ENCODE measurements around the gene TRIM3.

The TRIM3 gene

DNA sequence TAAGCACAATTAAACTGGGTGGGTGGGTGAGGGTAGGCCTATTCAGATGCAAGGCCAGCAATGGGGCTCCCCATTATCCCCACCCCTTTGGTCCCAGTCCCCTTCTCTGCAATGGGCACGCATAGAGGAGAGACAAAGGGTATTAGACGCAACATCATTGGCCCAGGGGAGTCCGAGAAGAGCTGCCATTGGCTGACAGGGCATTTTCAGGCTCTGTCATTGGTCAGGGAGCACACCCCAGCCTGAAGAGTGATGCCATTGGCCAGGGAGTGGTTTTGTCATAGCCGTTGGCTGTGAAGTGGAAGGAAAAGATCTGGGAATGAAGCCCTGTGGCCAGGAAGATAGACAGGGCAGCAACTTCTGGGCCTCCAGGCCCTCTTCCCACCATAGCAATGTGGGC, 2.8 kb upstream of the TRIM3 start:
- no peak for DNase-seq

DNA sequence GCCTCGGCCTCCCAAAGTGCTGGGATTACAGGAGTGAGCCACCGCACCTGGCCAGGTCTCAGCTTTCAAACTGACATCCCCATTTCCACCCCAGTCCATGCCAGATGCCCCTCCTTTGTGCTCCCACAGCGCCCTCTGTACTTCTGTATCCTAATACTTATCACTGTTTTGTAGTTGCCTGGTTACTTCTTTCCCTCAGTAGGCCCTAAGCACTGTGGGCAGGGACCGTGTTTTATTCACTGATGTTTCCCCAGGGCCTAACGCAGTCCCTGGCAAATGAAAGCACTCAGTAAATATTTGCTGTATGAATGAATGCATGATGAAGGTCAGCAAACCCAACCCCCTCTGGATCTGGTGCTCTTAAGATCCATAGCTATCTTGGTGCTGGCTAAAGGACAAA, 2.2 kb upstream of the TRIM3 start:
- no peak for DNase-seq

DNA sequence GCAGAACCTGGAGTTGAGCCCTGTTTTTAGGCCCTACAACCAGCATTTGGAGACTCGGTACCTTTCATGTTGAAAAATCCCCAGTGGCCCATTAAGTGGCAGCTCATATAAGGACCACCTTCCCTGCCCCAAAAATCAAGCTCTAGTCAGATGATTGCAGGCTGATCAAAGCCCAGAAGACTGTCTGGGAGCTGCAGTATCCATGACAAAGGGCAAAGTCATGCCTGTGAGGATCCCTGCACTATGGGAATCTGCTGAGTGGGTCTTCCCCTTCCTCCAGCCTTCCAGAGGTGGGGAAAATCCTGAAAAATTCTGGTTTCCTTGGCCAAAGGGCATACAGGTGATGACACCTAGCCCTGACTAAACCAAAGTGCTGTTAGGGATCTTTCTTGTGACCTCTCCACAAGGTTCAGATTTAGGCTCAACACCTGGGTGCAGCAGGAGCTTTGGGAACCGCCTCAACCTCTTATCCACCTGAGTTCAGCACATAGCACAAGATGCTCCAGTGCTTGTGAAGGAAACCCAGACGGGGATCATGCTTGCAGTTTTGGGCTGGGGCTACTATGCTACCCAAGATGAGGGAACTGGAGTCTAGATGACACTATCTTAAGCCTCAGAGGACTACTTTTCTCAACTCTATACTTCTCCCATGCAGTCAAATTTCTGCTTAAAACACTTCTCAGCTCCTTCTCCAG, 1.2 kb upstream of the TRIM3 start:
- DNase-seq = no peak

DNA sequence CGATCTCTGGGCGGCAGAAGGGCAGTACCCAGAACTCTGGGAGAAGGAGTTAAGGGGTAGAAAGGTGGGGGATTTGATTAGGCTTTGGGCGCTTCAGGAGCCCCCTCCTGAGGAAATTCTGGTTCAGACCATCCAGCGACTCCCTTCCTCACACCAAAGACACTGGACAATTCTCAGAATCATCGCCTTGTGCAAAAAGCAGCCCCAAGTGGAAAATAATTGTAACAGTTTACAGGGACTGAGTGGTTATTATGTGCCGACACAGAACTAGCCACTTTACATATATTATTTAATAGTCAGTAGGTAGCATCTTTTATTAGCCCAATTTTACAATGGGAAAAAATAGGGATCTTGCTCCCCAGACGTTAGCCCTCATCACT, 662 bp upstream of the TRIM3 start:
- no peak for DNase-seq

DNA sequence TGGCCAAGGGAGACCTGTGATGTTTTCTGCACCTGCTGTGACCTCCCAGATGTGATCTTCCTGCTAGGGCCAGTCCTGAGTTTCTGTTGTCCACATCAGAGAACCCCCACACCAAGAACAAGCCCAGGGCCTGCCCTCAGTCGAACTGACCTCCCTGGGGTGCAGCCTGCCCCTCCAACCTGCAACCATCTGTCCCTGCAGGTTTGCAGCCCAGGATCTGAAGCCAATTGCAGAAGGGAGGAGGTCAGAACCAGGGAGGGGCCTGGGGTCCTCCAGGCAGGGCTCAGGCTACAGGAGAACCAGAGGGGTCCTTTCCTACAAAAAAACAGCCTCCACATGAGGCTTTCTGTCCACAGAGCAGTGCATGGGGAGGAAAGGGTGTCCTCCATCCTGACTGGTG, 807 bp downstream of the TRIM3 start:
- DNase-seq = no peak

DNA sequence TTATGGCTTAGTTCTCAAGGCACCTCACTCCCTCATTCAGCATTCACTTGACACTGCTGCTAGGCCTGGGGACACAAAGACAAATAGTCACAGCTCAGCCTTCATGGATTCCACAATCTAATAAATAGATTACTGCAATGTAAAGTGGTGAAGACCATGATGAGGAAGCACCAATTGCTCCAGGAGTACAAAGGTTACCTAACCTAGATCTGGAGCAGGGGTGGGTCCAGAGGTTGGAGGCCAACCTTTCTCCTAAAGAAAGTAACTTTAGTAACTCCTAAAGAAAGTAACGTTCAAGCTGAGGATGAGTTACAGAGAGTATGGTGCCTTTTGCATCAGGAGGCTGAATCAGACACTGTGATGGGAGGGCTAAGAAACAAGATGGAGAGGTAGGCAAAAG, 4.1 kb downstream of the TRIM3 start:
- no peak for DNase-seq

DNA sequence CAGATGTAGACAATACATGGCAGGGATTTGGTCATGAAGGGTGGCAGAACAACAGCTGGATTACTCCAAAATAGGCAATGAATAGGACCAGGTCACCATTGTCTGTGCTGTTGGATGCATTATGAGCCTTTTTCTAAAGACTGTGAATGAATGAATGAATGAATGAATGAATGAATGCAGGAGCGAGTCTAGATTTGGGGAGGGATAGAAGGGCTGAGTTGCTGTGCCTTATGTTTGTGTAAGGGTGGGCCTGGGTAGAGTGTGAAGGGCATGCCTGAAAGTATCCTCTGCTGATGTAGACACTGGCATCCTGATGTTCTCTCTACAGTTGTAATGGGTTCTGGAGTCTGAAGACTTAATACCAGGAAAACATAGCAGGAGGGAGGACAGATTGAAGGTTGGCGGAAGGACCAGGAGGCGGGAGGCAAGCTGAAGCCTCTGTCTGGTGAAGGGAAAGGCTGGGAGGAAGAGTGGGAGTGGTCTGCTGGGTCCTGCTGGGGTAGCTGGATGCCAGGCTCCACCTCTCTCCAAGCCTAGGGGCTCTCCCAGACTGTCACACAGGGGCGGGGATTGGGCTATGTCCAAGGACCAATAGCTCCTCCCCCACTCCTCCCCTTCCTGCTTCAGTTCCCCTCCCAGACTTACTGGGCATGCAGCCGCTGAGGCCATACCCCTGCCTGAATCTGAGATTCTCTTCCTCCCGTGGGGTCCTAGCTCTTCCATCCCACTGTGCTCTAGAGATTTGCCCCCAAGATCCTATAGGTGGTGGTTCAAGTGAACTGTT, 4.8 kb downstream of the TRIM3 start:
- peak; percentile 42 for DNase-seq

DNA sequence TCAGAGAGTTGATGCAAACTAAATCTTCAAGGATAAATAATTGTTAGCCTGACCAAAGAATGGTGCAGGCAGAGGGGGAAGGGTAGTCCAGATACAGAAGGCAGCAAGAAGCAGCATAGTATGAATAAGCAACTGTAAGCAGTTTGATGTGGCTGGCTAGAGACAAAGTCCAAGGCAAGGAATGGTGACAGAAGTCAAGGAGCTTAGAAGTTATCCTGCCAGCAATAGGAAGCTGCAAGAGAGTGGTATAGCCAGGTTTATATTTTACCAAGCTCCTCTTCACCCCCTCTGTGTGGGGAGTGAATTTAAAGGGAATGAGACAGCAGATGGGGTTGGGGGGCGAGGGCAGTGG, 14.7 kb downstream of the TRIM3 start:
- no peak for DNase-seq

DNA sequence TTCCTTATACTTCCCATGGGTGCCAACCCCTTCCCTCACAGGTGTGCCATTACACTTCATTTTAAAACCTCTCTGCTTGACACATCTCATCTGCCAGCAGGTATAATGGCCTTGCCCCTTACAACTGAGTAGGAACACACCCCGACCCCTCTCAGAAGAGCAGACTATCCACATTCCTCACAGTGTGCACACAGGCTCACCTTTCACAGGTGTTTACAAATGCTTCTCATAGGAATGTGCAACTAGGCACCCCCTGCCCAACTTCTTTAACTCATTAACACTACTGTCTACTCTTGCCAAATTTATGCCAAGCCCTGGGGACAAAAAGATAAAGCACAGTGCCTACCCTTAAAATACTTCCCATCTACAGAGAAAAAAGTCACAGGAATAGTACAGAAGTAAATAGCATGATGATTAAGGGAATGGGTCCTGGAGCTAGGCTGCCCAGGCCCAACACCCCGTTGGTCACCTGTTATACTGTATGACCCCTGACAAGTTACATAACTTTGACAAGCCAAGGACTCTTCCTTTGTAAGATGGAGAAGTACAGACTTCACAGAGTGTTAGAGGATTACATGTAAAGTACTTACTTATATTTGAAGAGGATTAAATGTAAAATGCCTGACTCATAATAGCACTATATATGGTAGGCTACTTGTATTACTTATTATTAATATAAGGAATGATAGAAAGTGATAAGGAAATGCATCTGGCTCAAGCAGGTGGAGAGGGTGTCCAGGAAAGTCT, 15.2 kb downstream of the TRIM3 start:
- DNase-seq = no peak

DNA sequence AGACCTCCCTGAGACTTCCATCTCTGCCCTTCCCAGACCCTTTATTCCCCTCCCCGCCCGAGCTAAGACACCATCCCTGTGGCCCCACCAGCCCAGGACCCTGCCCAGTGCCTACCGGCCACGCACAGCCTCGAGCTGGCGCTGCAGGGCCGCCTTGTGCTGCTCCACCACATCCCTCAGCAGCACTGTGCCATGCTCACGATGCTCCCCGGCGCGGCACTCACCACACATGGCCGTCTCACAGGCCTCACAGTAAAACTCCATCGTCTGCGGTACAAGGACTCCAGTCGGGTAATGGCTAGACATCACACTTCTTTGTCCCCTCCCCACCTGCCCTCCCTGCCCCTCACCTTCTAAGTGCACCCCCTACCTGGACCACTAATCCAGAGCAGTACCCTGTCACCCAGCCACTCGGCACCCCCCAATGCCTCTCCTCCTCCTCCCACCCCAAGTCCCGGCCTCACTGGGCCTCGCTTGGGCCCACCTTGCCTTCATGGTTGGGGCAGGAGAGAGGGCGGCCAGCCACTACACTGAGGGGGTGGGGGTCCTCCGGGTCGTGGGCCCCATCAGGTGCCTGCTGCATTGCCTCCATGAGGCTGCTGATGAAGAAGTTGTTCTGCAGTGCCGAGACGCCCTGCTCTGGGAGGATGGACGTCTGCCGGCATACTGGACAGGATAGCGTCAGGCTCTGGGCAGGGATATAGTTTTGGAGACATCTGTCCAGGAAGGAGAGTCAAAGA, 16.0 kb downstream of the TRIM3 start:
- no peak for DNase-seq

DNA sequence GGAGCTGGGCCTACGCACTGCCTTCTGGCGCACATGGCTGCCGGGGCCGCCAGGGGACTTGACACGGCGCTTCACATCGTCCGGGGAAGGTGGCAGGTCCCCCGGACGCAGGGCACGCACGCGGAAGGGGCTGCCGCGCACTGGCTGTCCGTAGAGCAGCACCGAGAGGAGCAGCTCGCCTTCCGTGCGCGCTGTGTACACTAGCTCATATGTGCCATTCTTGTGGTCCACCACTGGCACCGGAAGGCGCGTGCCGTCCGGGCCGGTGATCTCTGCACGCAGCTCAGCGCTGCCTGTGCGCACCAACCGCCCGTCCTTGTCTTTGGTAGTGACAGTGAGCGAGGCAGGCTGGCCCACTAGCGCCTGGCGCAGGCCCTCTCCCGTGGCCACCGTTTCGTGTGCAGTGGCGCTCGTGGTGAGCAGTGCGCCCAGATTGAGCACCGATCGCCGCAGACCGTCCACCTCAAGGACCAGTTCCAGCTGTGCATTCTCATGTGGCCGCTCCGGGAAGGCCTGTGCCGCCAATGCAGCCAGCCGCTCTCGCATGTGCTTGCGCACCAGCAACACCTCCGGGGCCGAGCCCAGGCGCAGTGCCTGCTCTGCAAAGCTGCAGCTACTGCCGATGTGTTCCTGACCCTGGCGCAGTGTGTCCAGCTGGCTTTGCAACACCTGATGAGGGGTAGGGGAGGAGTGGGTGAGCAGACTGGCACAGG, 17.2 kb downstream of the TRIM3 start:
- no peak for DNase-seq

DNA sequence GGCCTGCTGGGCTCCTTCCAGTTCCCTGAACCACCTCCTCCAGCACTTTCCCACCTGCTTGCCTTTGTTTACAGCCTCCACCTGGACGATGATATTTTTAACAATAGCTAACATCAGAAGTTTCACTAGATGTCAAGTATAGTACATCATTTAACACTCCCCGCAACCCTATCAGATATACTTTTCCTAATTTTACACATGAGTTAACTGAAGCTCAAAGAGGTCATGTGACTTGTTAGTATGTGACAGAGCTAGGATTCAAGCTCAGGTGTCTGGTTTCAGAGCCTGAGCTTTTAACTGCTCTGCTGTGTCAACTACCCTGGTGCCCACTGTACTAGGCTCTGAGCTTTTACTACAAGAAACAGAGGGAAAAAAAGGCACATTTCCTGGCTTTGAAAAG, 18.7 kb downstream of the TRIM3 start:
- peak; percentile 38 for DNase-seq

DNA sequence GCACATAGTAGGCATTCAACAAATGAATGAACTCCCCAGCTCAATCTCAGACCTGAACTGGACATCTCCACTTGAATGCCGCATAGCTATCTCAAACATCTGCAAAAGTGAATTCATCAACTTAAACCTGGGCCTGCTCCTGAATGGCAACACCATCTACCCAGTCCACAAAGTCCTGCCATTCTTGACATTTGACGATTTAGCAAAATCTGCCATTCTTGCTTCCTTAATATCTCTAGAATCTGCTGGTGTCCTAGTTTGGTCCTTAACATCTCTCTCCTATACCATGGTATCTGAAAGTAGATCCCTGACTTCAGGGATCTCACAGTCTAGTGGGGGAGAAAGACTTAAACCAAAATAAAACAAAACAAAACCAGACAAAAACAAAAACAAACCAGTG, 20.6 kb downstream of the TRIM3 start:
- no peak for DNase-seq

DNA sequence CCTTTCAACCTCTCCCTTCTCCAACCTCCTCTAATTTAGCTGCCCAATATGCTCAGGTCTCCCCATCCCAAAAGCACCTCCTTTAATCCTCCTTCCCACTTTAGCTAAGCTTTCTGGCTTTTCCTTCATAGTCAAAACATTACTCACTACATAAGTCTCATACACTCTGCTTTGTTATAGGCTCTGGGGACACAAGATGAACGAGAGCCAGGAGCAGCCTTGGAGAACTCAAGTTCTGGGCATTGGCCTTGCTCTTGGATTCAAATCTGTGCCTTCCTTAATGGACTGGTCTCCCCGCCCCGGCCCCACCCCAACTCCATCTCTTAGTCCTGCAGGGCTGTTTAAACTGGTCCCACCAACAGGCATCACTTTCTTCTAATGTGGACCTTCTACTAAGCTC, 21.5 kb downstream of the TRIM3 start:
- no peak for DNase-seq

DNA sequence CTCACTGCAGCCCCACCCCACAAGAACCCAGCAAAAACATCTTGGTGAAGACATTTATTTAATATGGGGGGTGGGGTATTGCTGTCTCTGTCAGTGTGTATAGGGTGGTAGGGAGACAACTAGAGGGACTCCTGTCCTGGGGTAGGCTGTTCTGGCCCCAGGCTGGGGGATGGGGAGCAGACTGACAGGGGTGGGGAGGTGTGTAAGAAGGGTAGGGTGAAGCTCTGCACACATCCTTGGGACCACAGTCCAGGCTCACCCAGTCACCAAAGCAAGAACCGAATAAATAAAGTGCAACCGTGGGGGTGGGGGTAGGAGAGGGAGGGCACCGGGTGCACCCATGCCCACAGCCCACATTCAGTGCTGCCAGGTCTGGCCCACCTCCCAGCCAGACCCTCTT, 25.2 kb downstream of the TRIM3 start:
- DNase-seq = no peak

DNA sequence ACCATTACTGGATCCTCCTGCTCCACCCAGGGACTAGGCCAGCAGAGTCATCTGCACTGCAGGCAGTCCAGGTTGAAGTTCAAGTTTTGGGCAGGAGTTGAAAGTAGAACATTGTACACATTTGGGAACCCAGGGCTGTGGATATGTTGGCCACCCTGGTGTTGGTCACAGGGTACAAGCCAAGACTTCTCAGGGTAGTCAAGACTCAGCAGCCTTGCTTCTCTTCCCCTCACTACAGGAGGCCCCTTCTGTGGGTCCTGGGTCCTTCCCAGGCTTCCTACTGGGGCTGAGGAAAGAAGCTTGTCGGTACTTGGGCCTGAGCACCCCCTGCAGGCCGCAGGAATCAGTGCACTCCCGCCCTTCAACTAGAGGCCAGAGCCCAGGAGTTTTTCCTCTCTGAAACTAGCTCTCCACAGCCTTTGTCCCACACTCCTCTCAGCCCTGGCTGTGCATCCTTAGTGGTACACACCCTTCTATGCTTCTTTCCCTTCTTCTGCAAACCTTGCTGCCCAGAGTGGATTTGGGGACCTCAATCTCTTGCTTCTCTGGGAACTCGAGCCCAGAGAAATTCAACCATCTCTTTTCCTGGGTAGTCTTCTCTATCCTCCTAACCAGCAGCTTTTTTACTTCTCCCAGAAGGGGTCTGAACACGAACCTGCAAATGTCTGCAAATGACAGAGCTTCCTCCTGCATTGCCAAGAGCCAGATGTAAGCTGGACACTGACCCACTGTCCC, 30.3 kb downstream of the TRIM3 start:
- DNase-seq = peak; percentile 29

DNA sequence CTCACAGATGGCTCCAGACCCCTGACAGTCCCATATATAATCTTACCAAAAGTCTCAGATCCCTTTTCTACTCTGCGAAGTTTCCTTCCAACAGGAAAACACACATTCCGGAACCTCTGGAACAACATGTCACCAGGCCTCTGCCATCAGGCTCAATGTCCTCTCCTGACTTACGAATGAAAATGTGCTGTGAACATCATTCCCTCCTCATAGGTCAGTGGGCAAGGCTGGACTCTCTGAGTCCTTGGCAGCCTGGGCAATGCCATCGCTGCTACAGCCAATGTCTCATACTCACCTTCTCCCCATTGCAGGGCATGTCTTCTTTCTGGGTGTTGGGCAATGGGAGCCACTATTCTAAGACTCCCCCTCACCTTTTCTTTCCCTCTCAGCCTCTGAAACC, 31.3 kb downstream of the TRIM3 start:
- no peak for DNase-seq

DNA sequence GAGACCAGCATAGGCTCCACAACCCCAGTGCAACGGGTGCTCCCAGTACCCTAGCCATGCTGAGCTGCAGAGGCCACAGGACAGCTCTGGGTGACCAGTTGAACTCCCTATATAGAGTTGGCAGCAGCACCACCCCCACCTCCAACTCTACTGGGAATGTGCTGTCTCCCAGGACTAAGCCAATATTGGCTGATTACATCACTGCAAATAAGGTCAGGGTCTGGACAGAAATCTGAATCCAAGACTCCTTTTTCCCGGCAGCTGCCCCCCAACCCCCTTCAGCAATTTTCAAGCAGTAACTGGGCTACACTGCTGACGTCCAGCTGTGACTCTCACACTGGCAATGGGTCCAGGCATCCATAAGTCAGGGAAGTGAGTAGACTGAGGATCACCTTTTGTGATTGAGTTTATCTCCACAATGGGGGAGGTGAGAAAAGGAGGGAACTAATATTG, 32.8 kb downstream of the TRIM3 start, which contains the start of gene HPX:
Gene HPX (minus strand): TSS at position 82 of the 453 bp plus-strand sequence. CDS start 24 bp downstream, at position 58.
- no peak for DNase-seq

DNA sequence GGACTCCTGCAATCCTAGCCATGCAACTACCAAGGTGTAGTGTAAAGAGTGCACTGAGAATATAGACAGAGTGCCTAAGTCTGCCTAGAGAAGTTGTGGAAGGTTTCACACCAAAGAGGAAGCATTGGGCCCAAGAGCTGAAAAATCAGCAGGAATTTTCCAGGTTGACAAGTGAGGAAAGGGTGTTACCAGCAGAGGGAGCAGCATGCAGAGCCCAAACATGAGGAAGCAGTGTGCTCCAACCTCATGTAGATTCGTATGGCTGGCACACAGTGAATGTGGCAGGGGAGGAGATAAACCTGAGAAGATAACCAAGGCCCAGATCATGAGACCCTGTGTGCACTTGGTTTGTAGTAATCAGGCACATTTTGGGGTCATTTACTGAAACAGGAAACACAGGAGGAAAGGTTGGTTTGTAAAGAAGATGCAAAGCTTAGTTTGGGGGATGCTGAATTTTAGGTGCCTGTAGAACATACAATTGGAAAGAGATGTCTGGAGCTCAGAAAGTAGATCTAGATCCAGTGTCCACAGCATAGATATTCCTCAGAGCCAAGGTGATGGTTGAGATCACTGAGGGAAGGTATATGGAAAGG, 34.7 kb downstream of the TRIM3 start:
- peak; percentile 62 for DNase-seq

DNA sequence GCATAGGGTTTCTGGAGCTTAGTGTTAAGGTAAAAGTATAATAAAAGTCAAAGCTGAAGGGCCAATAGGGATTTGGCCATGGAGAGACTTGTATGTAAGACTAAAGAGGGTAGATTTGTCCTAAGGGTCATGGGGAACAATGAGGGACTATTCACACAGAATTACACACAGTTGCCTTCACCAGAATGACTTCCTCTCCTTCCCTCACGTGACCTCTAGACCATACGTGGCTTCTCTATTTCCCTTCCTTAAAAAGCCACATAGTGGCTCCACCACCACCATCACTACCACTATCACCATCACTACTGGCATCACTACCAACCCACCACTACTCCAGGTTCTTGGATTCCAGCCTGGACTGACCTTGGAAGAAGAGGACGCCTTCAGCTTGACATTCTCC, 35.7 kb downstream of the TRIM3 start:
- no peak for DNase-seq

DNA sequence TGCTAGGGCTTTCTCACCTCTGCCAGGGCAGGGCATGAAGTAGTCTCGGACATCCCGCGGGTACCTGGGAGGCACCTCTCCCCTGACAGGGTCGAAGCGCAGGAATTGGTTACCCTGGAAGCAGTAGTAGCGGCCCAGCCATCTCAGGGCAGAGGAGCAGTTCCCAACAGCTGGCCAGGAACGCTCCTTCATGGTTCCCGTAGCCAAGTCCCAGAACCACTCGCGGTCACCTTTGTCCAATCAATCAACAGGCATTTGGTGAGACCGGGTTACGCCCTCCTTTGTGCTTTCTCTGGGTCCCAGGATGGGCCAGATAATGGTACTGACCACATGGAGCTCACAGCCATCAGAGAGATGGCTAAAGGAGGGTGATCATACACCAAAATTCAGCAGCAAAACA, 36.3 kb downstream of the TRIM3 start:
- DNase-seq = no peak

All from NCI-H1105 (cell line).